ENCODE data around the gene ICAM5. TPM values are rescaled to one million over a fixed set of nuclear protein-coding genes. Genes with fewer than 3 reads are reported as not detected.

ICAM5 gene
- total RNA-seq, 1 experiment from 2014 or later = 8.0 TPM

- ChIA-PET CTCF (interaction anchor here (0.6 to 6.1 kb wide), 4 partner anchors 37 to 219 kb away, joined by 3 to 163 read pairs (median 4); no protein-coding TSS in a partner anchor), POLR2A (interaction anchor here (1.2 kb wide), 1 partner anchor 106 kb away, joined by 3 read pairs; no protein-coding TSS in a partner anchor)
- TF ChIP-seq ATF3 (CRISPR knock-in tag; conservative IDR thresholded peaks at IDR 0.05) (no peak), SMAD3 (CRISPR knock-in tag; IDR thresholded peaks at IDR 0.05; ENCODE audit: borderline replicate concordance) (no peak), HMGA2 (CRISPR knock-in tag; IDR thresholded peaks at IDR 0.05) (no peak), ESRRA (CRISPR knock-in tag; IDR thresholded peaks at IDR 0.05; ENCODE audit: borderline replicate concordance) (no peak), ZNF138 (CRISPR knock-in tag; conservative IDR thresholded peaks at IDR 0.05) (no peak), NR3C1 (CRISPR knock-in tag; conservative IDR thresholded peaks at IDR 0.05; ENCODE audit: low read depth) (no peak), RORB (CRISPR knock-in tag; IDR thresholded peaks at IDR 0.05) (no peak), ATF6 (CRISPR knock-in tag; IDR thresholded peaks at IDR 0.05) (no peak), ZMAT4 (CRISPR knock-in tag; IDR thresholded peaks at IDR 0.05) (no peak), ZNF512 (CRISPR knock-in tag; IDR thresholded peaks at IDR 0.05; ENCODE audit: borderline replicate concordance) (no peak), GABPB1 (CRISPR knock-in tag; IDR thresholded peaks at IDR 0.05) (no peak), USF2 (CRISPR knock-in tag; IDR thresholded peaks at IDR 0.05) (no peak), KAT7 (CRISPR knock-in tag; IDR thresholded peaks at IDR 0.05; ENCODE audit: borderline replicate concordance) (no peak), SMAD4 (CRISPR knock-in tag; IDR thresholded peaks at IDR 0.05) (no peak)
- Mint-ChIP-seq H3K27ac (no peak overlapping the region), H3K9me3 (no peaks in the 10 kb centered on the region), H3K27me3 (ENCODE audit: low read depth) (peaks cover 33% of the 10 kb centered on the region), H3K4me1 (0 out of 2 replicates have a peak, but pooled peaks cover 4% of the 10 kb centered on the region), H3K4me3 (no peak overlapping the region), H3K36me3 (no peaks in the 10 kb centered on the region)
- no peak for ATAC-seq
- DNase-seq (ENCODE audit: low spot score) = no peak
These were observed 23.0 kb upstream of the ICAM5 start for GRCh38 chr19:10266706-10267105.

- H3K36me3 Mint-ChIP-seq = no peaks in the 10 kb centered on the region
- no peak for ATAC-seq
- H3K9me3 Mint-ChIP-seq = no peaks in the 10 kb centered on the region
- 0 out of 2 replicates have a peak, but pooled peaks cover 4% of the 10 kb centered on the region for H3K4me1 Mint-ChIP-seq
- ChIA-PET CTCF (interaction anchor here (0.6 to 6.1 kb wide), 5 partner anchors 9 to 562 kb away, joined by 3 to 163 read pairs (median 4); no protein-coding TSS in a partner anchor), POLR2A (interaction anchor here (1.2 kb wide), 1 partner anchor 105 kb away, joined by 3 read pairs; no protein-coding TSS in a partner anchor)
- TF ChIP-seq ZNF232 (CRISPR knock-in tag; IDR thresholded peaks at IDR 0.05) (no peak), SMAD3 (CRISPR knock-in tag; IDR thresholded peaks at IDR 0.05; ENCODE audit: borderline replicate concordance) (no peak), ZNF416 (CRISPR knock-in tag; IDR thresholded peaks at IDR 0.05) (no peak), MLX (CRISPR knock-in tag; IDR thresholded peaks at IDR 0.05) (no peak)
- H3K27me3 Mint-ChIP-seq (ENCODE audit: low read depth) = peaks cover 45% of the 10 kb centered on the region
- no peak overlapping the region for H3K27ac Mint-ChIP-seq
- DNase-seq (ENCODE audit: low spot score) = no peak
- no peak overlapping the region for H3K4me3 Mint-ChIP-seq
These were observed 21.7 kb upstream of the ICAM5 start for GRCh38 chr19:10268071-10268470.

Data from WTC11 (cell line).